A673 (cell line): ENCODE data around the gene NDUFS7.

Source experiments
- EZH2 ChIP-seq: fragments of 200-600 bp; sonication (generic); IDR thresholded peaks from 2 replicates; pipeline ENCODE4 v1.6.1; 2017; ENCODE audit warnings: borderline replicate concordance, low read depth, mild to moderate bottlenecking, mixed read lengths, antibody characterized with exemption, low read length; ENCODE audit not compliant: poor library complexity, severe bottlenecking
- TF ChIP-seq, protein P1 (sequence below): fragments of 300-800, 200-600 bp; sonication (generic); conservative IDR thresholded peaks from 2 replicates; pipeline ENCODE4 v1.5.1; 2017; ENCODE audit warnings: low read depth, mild to moderate bottlenecking, antibody characterized with exemption, low read length, moderate library complexity, mixed read lengths

DNA sequence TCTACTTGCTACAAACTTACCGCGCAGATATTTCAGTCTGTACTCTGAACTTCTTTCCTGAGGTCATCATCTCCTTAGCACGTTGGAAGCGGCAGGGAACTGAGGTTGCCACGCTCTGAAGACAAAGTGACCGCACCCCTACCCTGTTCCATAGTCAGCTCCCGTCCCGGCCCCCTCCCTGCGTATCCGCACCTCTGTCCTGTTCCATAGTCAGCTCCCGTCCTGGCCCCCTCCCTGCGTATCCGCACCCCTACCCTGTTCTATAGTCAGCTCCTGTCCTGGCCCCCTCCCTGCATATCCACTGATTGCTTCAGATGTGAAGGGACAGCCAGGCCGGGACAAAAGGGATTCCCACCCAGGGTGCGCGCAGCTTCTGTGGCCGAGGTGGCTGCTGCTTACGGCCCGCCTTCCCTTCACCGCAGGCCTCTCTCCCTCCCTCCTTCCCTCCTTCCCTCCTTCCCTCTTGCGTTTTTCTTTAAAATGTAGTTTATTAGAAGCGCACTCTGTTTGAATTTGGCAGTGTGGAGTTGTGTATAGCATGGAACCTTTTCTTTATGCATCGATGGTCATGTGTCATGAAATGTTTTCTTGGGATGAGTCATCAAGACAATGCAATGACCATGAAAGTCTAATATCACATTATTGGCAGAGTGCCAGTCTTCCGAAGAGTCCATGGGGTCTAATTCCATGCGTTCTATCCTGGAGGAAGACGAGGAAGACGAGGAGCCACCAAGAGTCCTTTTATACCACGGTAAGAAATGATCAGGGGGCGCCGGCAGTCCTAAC lies 21.9 kb upstream of the NDUFS7 start:
- no peak for TF ChIP-seq EZH2
- TF ChIP-seq, protein P1, sequence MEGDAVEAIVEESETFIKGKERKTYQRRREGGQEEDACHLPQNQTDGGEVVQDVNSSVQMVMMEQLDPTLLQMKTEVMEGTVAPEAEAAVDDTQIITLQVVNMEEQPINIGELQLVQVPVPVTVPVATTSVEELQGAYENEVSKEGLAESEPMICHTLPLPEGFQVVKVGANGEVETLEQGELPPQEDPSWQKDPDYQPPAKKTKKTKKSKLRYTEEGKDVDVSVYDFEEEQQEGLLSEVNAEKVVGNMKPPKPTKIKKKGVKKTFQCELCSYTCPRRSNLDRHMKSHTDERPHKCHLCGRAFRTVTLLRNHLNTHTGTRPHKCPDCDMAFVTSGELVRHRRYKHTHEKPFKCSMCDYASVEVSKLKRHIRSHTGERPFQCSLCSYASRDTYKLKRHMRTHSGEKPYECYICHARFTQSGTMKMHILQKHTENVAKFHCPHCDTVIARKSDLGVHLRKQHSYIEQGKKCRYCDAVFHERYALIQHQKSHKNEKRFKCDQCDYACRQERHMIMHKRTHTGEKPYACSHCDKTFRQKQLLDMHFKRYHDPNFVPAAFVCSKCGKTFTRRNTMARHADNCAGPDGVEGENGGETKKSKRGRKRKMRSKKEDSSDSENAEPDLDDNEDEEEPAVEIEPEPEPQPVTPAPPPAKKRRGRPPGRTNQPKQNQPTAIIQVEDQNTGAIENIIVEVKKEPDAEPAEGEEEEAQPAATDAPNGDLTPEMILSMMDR, result no peak
